ENCODE measurements around the gene HOXB5. TPM values are rescaled to one million over a fixed set of nuclear protein-coding genes. Genes with fewer than 3 reads are reported as not detected.

HOXB5 gene
- total and polyA plus RNA-seq, 2 donors (not counting 1 experiment from before 2014, with no cell fraction given): not detected

GRCh38 chr17:48617471-48618255 is 24.1 kb upstream of the HOXB5 start:
- Histone ChIP-seq H2AFZ (ENCODE audit: insufficient read depth, low read depth, low read length, poor library complexity, severe bottlenecking) (no peak overlapping the region), H4K20me1 (ENCODE audit: control insufficient read depth, insufficient read depth, low read length, poor library complexity, severe bottlenecking) (no peaks in the 10 kb centered on the region), H3K9ac (ENCODE audit: low read length) (no peak overlapping the region), H3K4me2 (replicated peaks; ENCODE audit: low read depth, low read length, poor library complexity, severe bottlenecking) (peak overlapping the region; percentile 13), H3K27ac (ENCODE audit: low read length in 2 of 2) (no peak overlapping the region), H3K27me3 (replicated peaks in 1 of 4; ENCODE audit: control extremely low read depth in 1 of 4, control insufficient read depth in 3 of 4, insufficient read depth in 4 of 4, low read length in 3 of 4) (peaks cover 0 to 95% (median 68%) of the 10 kb centered on the region in 4 experiments), H3K79me2 (ENCODE audit: control insufficient read depth, insufficient read depth, low read length) (no peaks in the 10 kb centered on the region), H3K4me3 (ENCODE audit: control extremely low read depth in 1 of 5, extremely low read depth in 1 of 5, insufficient read depth in 1 of 5, low read depth in 2 of 5, low read length in 4 of 5) (no peak overlapping the region), H3K36me3 (replicated peaks in 1 of 2; ENCODE audit: control extremely low read depth in 1 of 2, control insufficient read depth in 1 of 2, extremely low read depth in 1 of 2, insufficient read depth in 2 of 2, low read length in 1 of 2) (no peaks in the 10 kb centered on the region), H3K4me1 (ENCODE audit: control insufficient read depth in 2 of 2, insufficient read depth in 2 of 2, low read length in 2 of 2) (peaks cover 39 to 56% of the 10 kb centered on the region in 2 donors), H3K9me3 (ENCODE audit: control extremely low read depth in 1 of 3, control insufficient read depth in 2 of 3, insufficient read depth in 1 of 3, low read length in 2 of 3) (peaks cover 0 to 23% (median 0%) of the 10 kb centered on the region in 3 donors)
- intact Hi-C loops (cut with micrococcal nuclease): loop anchor here (1.0 kb wide), 6 partner anchors 281 to 592 kb away; no protein-coding TSS in a partner anchor
- no peak overlapping the region for H3K27ac Mint-ChIP-seq
- H3K4me1 Mint-ChIP-seq: peaks cover 32% of the 10 kb centered on the region
- DNase-seq (no peak), ATAC-seq (ENCODE audit: low read depth) (no peak)
- no peak overlapping the region for H3K4me3 Mint-ChIP-seq
- POLR2A ChIA-PET: no interaction called here
- peaks cover 84% of the 10 kb centered on the region for H3K27me3 Mint-ChIP-seq
- no peaks in the 10 kb centered on the region for H3K9me3 Mint-ChIP-seq (ENCODE audit: insufficient read depth)
- TF ChIP-seq CTCF (IDR thresholded peaks at IDR 0.05) (no peak), EZH2 (IDR thresholded peaks at IDR 0.05; ENCODE audit: borderline replicate concordance, insufficient read depth, low read depth, low read length, poor library complexity, severe bottlenecking) (peak; percentile 61)
- WGBS (ENCODE audit: insufficient coverage): 16% methylated on average over 40 of the region's 43 CpGs
- CTCF ChIA-PET: interaction anchor here (0.7 to 2.6 kb wide), 25 partner anchors 10 to 592 kb away, joined by 3 to 34 read pairs (median 4); no protein-coding TSS in a partner anchor
